GM18505 (cell line): ENCODE data around the gene SLC6A14.

Source experiments
- ATAC-seq: cut with Tn5 transposase; IDR thresholded peaks from one replicate; pipeline ENCODE4 v1.9.1; 2021; ENCODE audit not compliant: unreplicated experiment
- POLR2A ChIP-seq: IDR thresholded peaks from 4 replicates; pipeline ENCODE4 v1.6.1; 2011; ENCODE audit warnings: borderline replicate concordance; ENCODE audit not compliant: insufficient read depth, insufficient read length; ENCODE audit errors: extremely low read depth

The SLC6A14 gene

DNA sequence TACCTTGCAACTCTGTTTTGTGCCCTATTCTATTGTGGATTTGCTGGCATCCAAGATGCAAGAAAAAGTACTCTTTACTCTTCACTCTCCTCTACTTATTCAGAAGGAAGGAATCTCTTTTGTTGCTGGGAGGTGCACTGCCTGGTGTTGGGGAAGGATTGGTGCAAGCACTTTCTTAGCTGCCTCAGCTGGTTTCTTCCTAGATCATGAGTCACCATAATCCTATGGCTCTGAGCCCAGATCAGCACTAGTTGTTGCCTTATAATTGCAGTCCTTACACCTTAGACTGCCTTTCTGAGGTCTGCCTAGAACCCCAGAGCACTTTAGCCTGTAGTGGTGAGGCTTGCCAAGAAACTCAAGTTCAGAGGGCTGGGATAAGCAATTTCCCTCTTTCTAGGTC is 63.4 kb downstream of the SLC6A14 start:
- no peak for ATAC-seq
- no peak for TF ChIP-seq POLR2A
